Gastroesophageal sphincter (tissue), 4 donors: ENCODE data around the gene ANKS1B. TPM values are rescaled to one million over a fixed set of nuclear protein-coding genes. Genes with fewer than 3 reads are reported as not detected.

ENCODE experiments used
- ATAC-seq: fragments of 150-250 bp; one replicate; pipeline ENCODE4 v1.9.1; 2016; ENCODE audit warnings: mild to moderate bottlenecking, moderate library complexity
- H3K27ac ChIP-seq, 4 donors: fragments of 200-600 bp; sonication (generic) in 3 of 4; 1 replicate in 3 of 4; 2 replicates in 1 of 4; pipeline ENCODE4 v1.5.1; 2016 to 2019
- H3K27me3 ChIP-seq: fragments of 200-600 bp; sonication (generic); one replicate; pipeline ENCODE4 v1.5.1; 2019
- H3K36me3 ChIP-seq, 2 donors: fragments of 200-600 bp; sonication (generic); one replicate each; pipeline ENCODE4 v1.5.1; 2019; ENCODE audit warnings: control low read depth in 1 of 2
- H3K4me1 ChIP-seq, 3 donors: fragments of 200-600 bp; sonication (generic); 1 replicate in 2 of 3; 2 replicates in 1 of 3; pipeline ENCODE4 v1.5.1; 2016 to 2019; ENCODE audit warnings: control low read depth in 2 of 3
- H3K4me3 ChIP-seq, 2 donors: fragments of 200-600 bp; sonication (generic); one replicate each; pipeline ENCODE4 v1.5.1; 2019; ENCODE audit warnings: mild to moderate bottlenecking in 1 of 2, moderate library complexity in 1 of 2
- H3K9me3 ChIP-seq, 3 donors: fragments of 200-600 bp; sonication (generic); one replicate each; pipeline ENCODE4 v1.5.1; 2017 to 2019; ENCODE audit warnings: control low read depth in 2 of 3
- EP300 ChIP-seq: sonication (generic); formaldehyde crosslinking; IDR thresholded peaks from one replicate; pipeline ENCODE4 v1.6.1; 2017; ENCODE audit warnings: antibody characterized with exemption, mild to moderate bottlenecking
- POLR2A ChIP-seq, 2 donors: fragments of 450-650 bp; IDR thresholded peaks; one replicate each; pipeline ENCODE4 v1.6.1; 2017; ENCODE audit warnings: antibody characterized with exemption in 2 of 2, mild to moderate bottlenecking in 2 of 2, moderate library complexity in 1 of 2
- POLR2AphosphoS5 ChIP-seq: sonication (generic); formaldehyde crosslinking; IDR thresholded peaks from one replicate; pipeline ENCODE4 v1.6.1; 2017; ENCODE audit warnings: antibody characterized with exemption
- WGBS, 2 donors: methylation state at CpG; one replicate each; pipeline ENCODE4 v1.1.5; 2018; ENCODE audit warnings: low coverage in 1 of 2; 5-methylcytosine and 5-hydroxymethylcytosine counted together
- total RNA-seq, 4 donors: library from RNA; depleted of rRNA; stranded (reverse); fragments of >200 nt; gene quantifications; one replicate each; pipeline ENCODE4 v1.1.0, GENCODE V29; 2016
- TF ChIP-seq, protein P1 (sequence below), 4 experiments: fragments of 200-600 bp in 2 of 4; fragments of 450-650 bp in 2 of 4; sonication (generic) in 1 of 4; IDR thresholded peaks; one replicate each; pipeline ENCODE4 v1.5.1; 2017 to 2019; ENCODE audit warnings: antibody characterized with exemption in 4 of 4, mild to moderate bottlenecking in 2 of 4, moderate library complexity in 2 of 4

ANKS1B gene
- total RNA-seq, 4 donors from 2014 or later = 9.9 to 31.1 (median 21.4) TPM

DNA sequence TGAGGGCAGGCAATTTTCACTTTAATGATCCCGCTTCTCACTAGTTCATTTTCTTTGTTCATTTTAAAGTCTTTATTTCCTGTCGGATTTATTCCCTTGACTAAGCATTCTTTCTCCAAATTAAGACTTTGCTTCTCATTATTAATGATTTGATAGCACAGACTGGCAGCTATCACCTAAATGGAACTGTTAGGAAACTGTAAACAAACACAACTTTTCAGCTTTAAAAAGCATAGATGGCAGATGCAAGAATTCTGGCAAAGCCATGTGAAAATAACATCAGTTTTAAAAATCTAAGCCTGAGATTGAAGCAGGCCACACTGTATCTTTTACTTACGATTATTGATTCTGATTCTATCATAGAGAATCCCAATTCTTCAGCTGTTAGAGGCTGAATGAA lies 225.7 kb downstream of the ANKS1B start:
- Histone ChIP-seq H3K36me3 (no peaks in the 10 kb centered on the region), H3K27ac (no peak overlapping the region), H3K27me3 (no peaks in the 10 kb centered on the region), H3K4me1 (peaks cover 0 to 6% (median 0%) of the 10 kb centered on the region in 3 donors), H3K4me3 (no peak overlapping the region), H3K9me3 (no peaks in the 10 kb centered on the region)
- no peak for TF ChIP-seq EP300
- TF ChIP-seq POLR2A (IDR thresholded peaks at IDR 0.05) = no peak
- TF ChIP-seq, protein P1, sequence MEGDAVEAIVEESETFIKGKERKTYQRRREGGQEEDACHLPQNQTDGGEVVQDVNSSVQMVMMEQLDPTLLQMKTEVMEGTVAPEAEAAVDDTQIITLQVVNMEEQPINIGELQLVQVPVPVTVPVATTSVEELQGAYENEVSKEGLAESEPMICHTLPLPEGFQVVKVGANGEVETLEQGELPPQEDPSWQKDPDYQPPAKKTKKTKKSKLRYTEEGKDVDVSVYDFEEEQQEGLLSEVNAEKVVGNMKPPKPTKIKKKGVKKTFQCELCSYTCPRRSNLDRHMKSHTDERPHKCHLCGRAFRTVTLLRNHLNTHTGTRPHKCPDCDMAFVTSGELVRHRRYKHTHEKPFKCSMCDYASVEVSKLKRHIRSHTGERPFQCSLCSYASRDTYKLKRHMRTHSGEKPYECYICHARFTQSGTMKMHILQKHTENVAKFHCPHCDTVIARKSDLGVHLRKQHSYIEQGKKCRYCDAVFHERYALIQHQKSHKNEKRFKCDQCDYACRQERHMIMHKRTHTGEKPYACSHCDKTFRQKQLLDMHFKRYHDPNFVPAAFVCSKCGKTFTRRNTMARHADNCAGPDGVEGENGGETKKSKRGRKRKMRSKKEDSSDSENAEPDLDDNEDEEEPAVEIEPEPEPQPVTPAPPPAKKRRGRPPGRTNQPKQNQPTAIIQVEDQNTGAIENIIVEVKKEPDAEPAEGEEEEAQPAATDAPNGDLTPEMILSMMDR (IDR thresholded peaks at IDR 0.05) = no peak
- no peak for TF ChIP-seq POLR2AphosphoS5
- 75 to 88% methylated on average over 3 of the region's 3 CpGs for WGBS, 2 donors
- ATAC-seq = no peak

DNA sequence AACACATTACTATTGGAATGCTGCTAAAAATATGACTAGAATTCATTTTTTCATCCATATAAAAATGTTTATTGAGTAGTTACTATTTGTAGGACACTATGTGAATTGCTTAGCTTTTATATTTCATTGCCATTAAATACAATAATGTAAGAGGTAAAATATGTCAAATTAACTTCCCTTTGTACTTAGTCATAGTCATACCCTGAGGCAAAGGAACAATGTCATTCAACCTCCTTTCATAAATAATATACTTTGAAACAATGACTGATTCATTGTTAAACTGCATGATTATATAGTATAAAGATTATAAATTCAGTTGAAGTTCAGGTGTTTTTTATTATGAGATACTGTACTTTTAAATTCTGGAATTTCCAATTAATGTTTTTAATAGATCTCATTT lies 232.0 kb downstream of the ANKS1B start:
- H3K27me3 ChIP-seq = no peaks in the 10 kb centered on the region
- TF ChIP-seq EP300 (no peak), POLR2AphosphoS5 (no peak), POLR2A (IDR thresholded peaks at IDR 0.05) (no peak)
- TF ChIP-seq, protein P1 (IDR thresholded peaks at IDR 0.05) = no peak
- peaks cover 0 to 7% (median 0%) of the 10 kb centered on the region in 3 donors for H3K9me3 ChIP-seq
- no peaks in the 10 kb centered on the region for H3K36me3 ChIP-seq
- no peak overlapping the region for H3K27ac ChIP-seq
- no peak for ATAC-seq
- H3K4me1 ChIP-seq = no peaks in the 10 kb centered on the region
- no peak overlapping the region for H3K4me3 ChIP-seq

GRCh38 chr12:99746538-99746937 lies 238.2 kb downstream of the ANKS1B start:
- Histone ChIP-seq H3K4me3 (no peak overlapping the region), H3K9me3 (no peaks in the 10 kb centered on the region), H3K4me1 (peaks cover 0 to 18% (median 0%) of the 10 kb centered on the region in 3 donors), H3K27me3 (no peaks in the 10 kb centered on the region), H3K27ac (no peak overlapping the region), H3K36me3 (no peaks in the 10 kb centered on the region)
- ATAC-seq = no peak
- TF ChIP-seq, protein P1 (IDR thresholded peaks at IDR 0.05) = no peak
- no peak for TF ChIP-seq EP300
- TF ChIP-seq POLR2AphosphoS5 = no peak
- TF ChIP-seq POLR2A (IDR thresholded peaks at IDR 0.05) = no peak

GRCh38 chr12:99745895-99746294 lies 238.8 kb downstream of the ANKS1B start:
- Histone ChIP-seq H3K4me3 (no peak overlapping the region), H3K27ac (no peak overlapping the region), H3K4me1 (peaks cover 0 to 18% (median 0%) of the 10 kb centered on the region in 3 donors), H3K27me3 (no peaks in the 10 kb centered on the region), H3K9me3 (no peaks in the 10 kb centered on the region), H3K36me3 (no peaks in the 10 kb centered on the region)
- TF ChIP-seq POLR2AphosphoS5 (no peak), POLR2A (IDR thresholded peaks at IDR 0.05) (no peak), EP300 (no peak)
- TF ChIP-seq, protein P1 (IDR thresholded peaks at IDR 0.05) = no peak
- ATAC-seq = no peak
- 28 to 38% methylated on average over 2 of the region's 2 CpGs for WGBS, 2 donors

- TF ChIP-seq EP300 (no peak), POLR2AphosphoS5 (no peak)
- TF ChIP-seq, protein P1 (IDR thresholded peaks at IDR 0.05) = no peak
Observed at GRCh38 chr12:99745121-99745520, 239.6 kb downstream of the ANKS1B start.

More at GRCh38 chr12:99745121-99745520, 239.6 kb downstream of the ANKS1B start:
- ATAC-seq = no peak
- Histone ChIP-seq H3K27ac (no peak overlapping the region), H3K4me3 (no peak overlapping the region), H3K4me1 (peaks cover 0 to 18% (median 0%) of the 10 kb centered on the region in 3 donors), H3K36me3 (no peaks in the 10 kb centered on the region), H3K27me3 (no peaks in the 10 kb centered on the region), H3K9me3 (no peaks in the 10 kb centered on the region)
- 86 to 100% methylated on average over 1 of the region's 1 CpG for WGBS, 2 donors
